Activated B cell treated with CpG ODN at 0.5 μM for 24 hours (primary cell): ENCODE data around the gene UBQLNL. TPM values are rescaled to one million over a fixed set of nuclear protein-coding genes. Genes with fewer than 3 reads are reported as not detected.

ENCODE experiments used
- ATAC-seq: fragments of 200-7000 bp; cut with Tn5 transposase; one replicate; pipeline ENCODE4 v1.10.0; 2021; ENCODE audit warnings: low read depth, mild to moderate bottlenecking, moderate library complexity
- CTCF ChIA-PET: fragments of 350-600 bp; sonication (Branson Sonifier 250); formaldehyde crosslinking; loops from one replicate; lab custom pipeline; 2021; ENCODE audit warnings: antibody characterized with exemption; lab: Charles Lee
- POLR2A ChIA-PET: fragments of 350-600 bp; sonication (Branson Sonifier 250); formaldehyde crosslinking; loops from one replicate; lab custom pipeline; 2021; ENCODE audit warnings: antibody characterized with exemption; lab: Charles Lee
- DNase-seq: peaks from one replicate; pipeline ENCODE4 v3.0.0; 2022
- H3K27ac Mint-ChIP-seq: one replicate; pipeline ENCODE4 v1.8.0; 2020; ENCODE audit warnings: mixed read lengths
- H3K27me3 Mint-ChIP-seq: one replicate; pipeline ENCODE4 v1.8.0; 2021; ENCODE audit warnings: mixed read lengths
- H3K36me3 Mint-ChIP-seq: one replicate; pipeline ENCODE4 v1.8.0; 2021; ENCODE audit warnings: low read depth, mixed read lengths
- H3K4me1 Mint-ChIP-seq: one replicate; pipeline ENCODE4 v1.8.0; 2021; ENCODE audit warnings: mixed read lengths
- H3K4me3 Mint-ChIP-seq: one replicate; pipeline ENCODE4 v1.8.0; 2020; ENCODE audit warnings: mild to moderate bottlenecking, mixed read lengths
- H3K9me3 Mint-ChIP-seq: one replicate; pipeline ENCODE4 v1.8.0; 2020; ENCODE audit warnings: mixed read lengths
- CTCF ChIP-seq: fragments of 200-600 bp; IDR thresholded peaks from one replicate; pipeline ENCODE4 v1.8.0; 2022; ENCODE audit warnings: antibody characterized with exemption, mild to moderate bottlenecking
- intact Hi-C: fragments of 100-400 bp; cut with micrococcal nuclease; formaldehyde crosslinking; loops from one replicate; pipeline ENCODE4 v1.15.1; 2024
- total RNA-seq: library from RNA; stranded (reverse); gene quantifications from 2 replicates; pipeline ENCODE4 v1.2.3, GENCODE V29; 2022

UBQLNL gene
- total RNA-seq, 1 donor from 2014 or later = 0.29 TPM

- no peak for TF ChIP-seq CTCF
- POLR2A ChIA-PET = no interaction called here
- H3K9me3 Mint-ChIP-seq = no peaks in the 10 kb centered on the region
- no peak for DNase-seq
- no peaks in the 10 kb centered on the region for H3K4me1 Mint-ChIP-seq
- no peak overlapping the region for H3K27ac Mint-ChIP-seq
- no peaks in the 10 kb centered on the region for H3K36me3 Mint-ChIP-seq
- intact Hi-C loops = no loop called here
- no peak overlapping the region for H3K4me3 Mint-ChIP-seq
- CTCF ChIA-PET = no interaction called here
- no peaks in the 10 kb centered on the region for H3K27me3 Mint-ChIP-seq
- no peak for ATAC-seq
Observed at GRCh38 chr11:5550440-5551095, 34.1 kb upstream of the UBQLNL start.

GRCh38 chr11:5548440-5548839, 31.9 kb upstream of the UBQLNL start, which contains the start of gene OR52H1:
Gene OR52H1 (minus strand): TSS chr11:5548540. CDS start chr11:5545505, 3,035 bp downstream.
- no peaks in the 10 kb centered on the region for H3K36me3 Mint-ChIP-seq
- no peak for TF ChIP-seq CTCF

GRCh38 chr11:5547982-5548381, 31.5 kb upstream of the UBQLNL start:
- H3K4me1 Mint-ChIP-seq = no peaks in the 10 kb centered on the region
- no peak overlapping the region for H3K27ac Mint-ChIP-seq
- ChIA-PET POLR2A (no interaction called here), CTCF (no interaction called here)
- no peak overlapping the region for H3K4me3 Mint-ChIP-seq
- DNase-seq (no peak), ATAC-seq (no peak)
- intact Hi-C loops = loop anchor here (5.0 kb wide), 1 partner anchor 411 kb away; the partner anchor contains the start of gene OR52A5
- H3K9me3 Mint-ChIP-seq = no peaks in the 10 kb centered on the region
- no peaks in the 10 kb centered on the region for H3K27me3 Mint-ChIP-seq
- no peaks in the 10 kb centered on the region for H3K36me3 Mint-ChIP-seq
- TF ChIP-seq CTCF = no peak

More at GRCh38 chr11:5548440-5548839, 31.9 kb upstream of the UBQLNL start, which contains the start of gene OR52H1:
- ATAC-seq (no peak), DNase-seq (no peak)
- Mint-ChIP-seq H3K4me3 (no peak within 1 kb of the TSS), H3K4me1 (no peaks in the 10 kb centered on the region), H3K27ac (no peak within 1 kb of the TSS), H3K9me3 (no peaks in the 10 kb centered on the region), H3K27me3 (no peaks in the 10 kb centered on the region)
- CTCF ChIA-PET = no interaction called here
- POLR2A ChIA-PET = no interaction called here
- intact Hi-C loops = loop anchor here (5.0 kb wide), 1 partner anchor 411 kb away; the partner anchor contains the start of gene OR52A5

- ChIA-PET CTCF (no interaction called here), POLR2A (no interaction called here)
- no peak for TF ChIP-seq CTCF
- Mint-ChIP-seq H3K27me3 (no peaks in the 10 kb centered on the region), H3K4me3 (no peak overlapping the region), H3K4me1 (no peaks in the 10 kb centered on the region), H3K36me3 (no peaks in the 10 kb centered on the region), H3K27ac (no peak overlapping the region), H3K9me3 (no peaks in the 10 kb centered on the region)
- intact Hi-C loops = loop anchor here (5.0 kb wide), 1 partner anchor 409 kb away; the partner anchor contains the start of gene OR52A5
- ATAC-seq = no peak
- DNase-seq = no peak
Observed at GRCh38 chr11:5546457-5546856, 30.0 kb upstream of the UBQLNL start.

- ChIA-PET CTCF (no interaction called here), POLR2A (no interaction called here)
- ATAC-seq (no peak), DNase-seq (no peak)
- Mint-ChIP-seq H3K27me3 (no peaks in the 10 kb centered on the region), H3K4me1 (no peaks in the 10 kb centered on the region), H3K27ac (no peak overlapping the region), H3K36me3 (no peaks in the 10 kb centered on the region), H3K4me3 (no peak overlapping the region), H3K9me3 (peaks cover 2% of the 10 kb centered on the region)
- no peak for TF ChIP-seq CTCF
- intact Hi-C loops = no loop called here
Observed at GRCh38 chr11:5541427-5541826, 24.9 kb upstream of the UBQLNL start.
